Esophagus muscularis mucosa (tissue), 4 donors: ENCODE results near the gene SLC12A8. TPM values are rescaled to one million over a fixed set of nuclear protein-coding genes. Genes with fewer than 3 reads are reported as not detected.

Experiments
- DNase-seq: peaks from one replicate; pipeline ENCODE4 v3.0.0-alpha.2; 2017; ENCODE audit errors: extremely low spot score
- H3K27ac ChIP-seq, 4 donors: fragments of 200-600 bp; sonication (generic); replicated peaks in 1 of 4; 1 replicate in 3 of 4; 2 replicates in 1 of 4; pipeline ENCODE4 v1.5.1; 2016 to 2019; ENCODE audit warnings: mild to moderate bottlenecking in 1 of 4
- H3K27me3 ChIP-seq, 4 donors: fragments of 200-600 bp; sonication (generic); one replicate each; pipeline versions ENCODE4 v1.5.1 to v1.6.0; 2016 to 2019
- H3K36me3 ChIP-seq, 4 donors: fragments of 200-600 bp; sonication (generic); one replicate each; pipeline ENCODE4 v1.5.1; 2016 to 2019
- H3K4me1 ChIP-seq, 4 donors: fragments of 200-600 bp; sonication (generic); one replicate each; pipeline ENCODE4 v1.5.1; 2016 to 2019
- H3K4me3 ChIP-seq, 4 donors: fragments of 200-600 bp; sonication (generic); 1 replicate in 2 of 4; 2 replicates in 2 of 4; pipeline ENCODE4 v1.5.1; 2016 to 2019; ENCODE audit warnings: mild to moderate bottlenecking in 4 of 4, moderate library complexity in 1 of 4
- H3K9me3 ChIP-seq, 4 donors: fragments of 200-600 bp; sonication (generic); 1 replicate in 3 of 4; 2 replicates in 1 of 4; pipeline ENCODE4 v1.5.1; 2016 to 2019
- CTCF ChIP-seq, 3 experiments: fragments of 200-600 bp in 2 of 3; fragments of 450-650 bp in 1 of 3; sonication (generic) in 2 of 3; IDR thresholded peaks; one replicate each; pipeline ENCODE4 v1.5.1; 2017 to 2019; ENCODE audit warnings: antibody characterized with exemption in 3 of 3, mild to moderate bottlenecking in 2 of 3, moderate library complexity in 1 of 3
- EP300 ChIP-seq: sonication (generic); formaldehyde crosslinking; IDR thresholded peaks from one replicate; pipeline ENCODE4 v1.6.1; 2017; ENCODE audit warnings: antibody characterized with exemption
- POLR2A ChIP-seq: fragments of 450-650 bp; IDR thresholded peaks from one replicate; pipeline ENCODE4 v1.6.1; 2017; ENCODE audit warnings: antibody characterized with exemption, moderate library complexity, mild to moderate bottlenecking, low read depth
- POLR2AphosphoS5 ChIP-seq, 2 donors: sonication (generic); formaldehyde crosslinking; IDR thresholded peaks; one replicate each; pipeline ENCODE4 v1.6.1; 2017; ENCODE audit warnings: antibody characterized with exemption in 2 of 2
- WGBS: methylation state at CpG from one replicate; pipeline ENCODE4 v1.1.5; 2018; 5-methylcytosine and 5-hydroxymethylcytosine counted together
- intact Hi-C: fragments of 100-400 bp; cut with DNase I; formaldehyde crosslinking; loops from one replicate; pipeline ENCODE4 v1.15.1; 2023
- total RNA-seq, 4 donors: library from RNA; depleted of rRNA; stranded (reverse); fragments of >200 nt; gene quantifications; one replicate each; pipeline versions ENCODE4 v1.1.0 to v1.2.1, GENCODE V29; 2016

Gene SLC12A8
- total RNA-seq, 4 donors from 2014 or later, result 0.46 to 2.9 (median 1.6) TPM; not detected in 1

- H3K36me3 ChIP-seq, result no peaks in the 10 kb centered on the region
- H3K4me3 ChIP-seq, result no peak overlapping the region
- no peak overlapping the region for H3K27ac ChIP-seq
- H3K4me1 ChIP-seq, result peaks cover 7 to 24% (median 18%) of the 10 kb centered on the region in 4 donors
- H3K9me3 ChIP-seq, result no peaks in the 10 kb centered on the region
- TF ChIP-seq POLR2A, result no peak
- TF ChIP-seq CTCF (IDR thresholded peaks at IDR 0.05), result no peak
- no peak for TF ChIP-seq POLR2AphosphoS5 (IDR thresholded peaks at IDR 0.05)
- no peak for TF ChIP-seq EP300
- intact Hi-C loops, result loop anchor here (10.0 kb wide), 1 partner anchor 227 kb away; the partner anchor contains the start of gene MUC13
- 80% methylated on average over 12 of the region's 12 CpGs for WGBS
- DNase-seq, result no peak
- H3K27me3 ChIP-seq, result no peaks in the 10 kb centered on the region
Observed at GRCh38 chr3:125161607-125162219, 50.8 kb downstream of the SLC12A8 start.

- Histone ChIP-seq H3K27me3 (no peaks in the 10 kb centered on the region), H3K27ac (peak overlapping the region in 1 of 4 donors; percentile 2), H3K9me3 (no peaks in the 10 kb centered on the region), H3K4me3 (no peak overlapping the region), H3K4me1 (peaks cover 7 to 24% (median 18%) of the 10 kb centered on the region in 4 donors), H3K36me3 (no peaks in the 10 kb centered on the region)
- intact Hi-C loops, result loop anchor here (10.0 kb wide), 1 partner anchor 226 kb away; the partner anchor contains the start of gene MUC13
- no peak for TF ChIP-seq CTCF (IDR thresholded peaks at IDR 0.05)
- no peak for TF ChIP-seq EP300
- no peak for TF ChIP-seq POLR2A
- TF ChIP-seq POLR2AphosphoS5 (IDR thresholded peaks at IDR 0.05), result no peak
- no peak for DNase-seq
- 70% methylated on average over 6 of the region's 9 CpGs for WGBS
Observed at GRCh38 chr3:125160606-125161371, 51.8 kb downstream of the SLC12A8 start.

- 60% methylated on average over 3 of the region's 3 CpGs for WGBS
- peaks cover 7 to 18% (median 11%) of the 10 kb centered on the region in 4 donors for H3K4me1 ChIP-seq
Observed at GRCh38 chr3:125157183-125157582, 55.4 kb downstream of the SLC12A8 start.

GRCh38 chr3:125156456-125156855, 56.1 kb downstream of the SLC12A8 start:
- Histone ChIP-seq H3K4me1 (peaks cover 8 to 10% (median 9%) of the 10 kb centered on the region in 4 donors), H3K4me3 (no peak overlapping the region), H3K9me3 (no peaks in the 10 kb centered on the region), H3K36me3 (no peaks in the 10 kb centered on the region), H3K27ac (no peak overlapping the region), H3K27me3 (no peaks in the 10 kb centered on the region)
- intact Hi-C loops, result no loop called here
- TF ChIP-seq CTCF (IDR thresholded peaks at IDR 0.05), result no peak
- TF ChIP-seq POLR2AphosphoS5 (IDR thresholded peaks at IDR 0.05), result no peak
- TF ChIP-seq EP300, result no peak
- TF ChIP-seq POLR2A, result no peak
- no peak for DNase-seq
- WGBS, result 71% methylated on average over 7 of the region's 7 CpGs

More at GRCh38 chr3:125157183-125157582, 55.4 kb downstream of the SLC12A8 start:
- no peaks in the 10 kb centered on the region for H3K27me3 ChIP-seq
- no peak for DNase-seq
- no peaks in the 10 kb centered on the region for H3K9me3 ChIP-seq
- TF ChIP-seq EP300 (no peak), CTCF (IDR thresholded peaks at IDR 0.05) (no peak), POLR2AphosphoS5 (IDR thresholded peaks at IDR 0.05) (no peak), POLR2A (no peak)
- no peak overlapping the region for H3K27ac ChIP-seq
- intact Hi-C loops, result no loop called here
- no peak overlapping the region for H3K4me3 ChIP-seq
- no peaks in the 10 kb centered on the region for H3K36me3 ChIP-seq
